GM12872 (cell line): Measurements from ENCODE around the gene ASMT.

Experiments used
- CTCF ChIP-seq: IDR thresholded peaks from 3 replicates; pipeline ENCODE4 v1.5.1; 2011; ENCODE audit warnings: low read depth, mild to moderate bottlenecking, low read length, moderate library complexity; ENCODE audit not compliant: insufficient read depth

Gene ASMT

GRCh38 chrX:1600406-1601050, 14.3 kb upstream of the ASMT start:
- TF ChIP-seq CTCF, result no peak

DNA sequence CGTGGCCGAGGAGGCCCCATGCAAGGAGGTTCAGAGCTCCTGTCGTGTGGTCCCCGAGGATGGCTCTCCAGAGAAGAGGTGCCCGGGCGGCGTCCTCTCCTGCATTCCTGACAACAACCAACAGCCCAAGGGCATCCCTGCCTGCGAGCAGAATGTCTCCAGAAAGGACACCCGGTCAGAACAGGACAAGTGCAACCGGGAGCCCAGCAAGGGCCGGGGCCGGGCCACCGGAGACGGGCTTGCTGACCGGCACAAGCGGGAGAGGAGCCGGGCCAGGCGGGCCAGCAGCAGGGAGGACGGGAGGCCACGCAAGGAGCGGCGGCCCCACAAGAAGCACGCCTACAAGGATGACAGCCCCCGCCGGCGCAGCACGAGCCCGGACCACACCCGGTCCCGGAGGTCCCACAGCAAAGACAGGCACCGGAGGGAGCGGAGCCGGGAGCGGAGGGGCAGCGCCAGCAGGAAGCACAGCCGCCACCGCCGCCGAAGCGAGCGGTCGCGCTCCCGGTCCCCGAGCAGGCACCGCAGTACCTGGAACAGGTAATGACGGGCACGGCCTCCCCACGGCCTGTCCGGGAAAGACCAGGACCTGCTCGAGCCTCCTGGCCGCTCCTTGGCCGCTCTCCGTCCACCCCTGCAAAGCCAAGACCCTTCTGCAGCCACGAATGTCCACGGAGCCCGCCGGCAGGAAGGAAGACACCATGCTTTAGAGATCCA, 13.7 kb upstream of the ASMT start:
- TF ChIP-seq CTCF, result no peak

DNA sequence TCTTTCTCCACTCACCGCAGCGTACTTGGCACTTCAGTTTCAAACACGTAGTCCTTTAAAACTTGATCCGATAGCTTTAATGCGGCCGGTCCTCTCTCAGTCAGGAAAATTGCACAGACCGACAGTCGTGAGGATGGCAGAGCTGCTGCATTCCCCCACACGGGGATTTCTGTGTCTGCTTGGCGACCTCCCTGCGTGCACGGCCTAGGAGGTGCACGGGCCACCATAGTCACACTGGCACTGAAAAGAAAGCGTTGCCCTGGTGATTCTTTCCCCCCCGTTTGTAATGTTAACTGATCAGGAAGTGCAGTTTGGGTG, 13.1 kb upstream of the ASMT start:
- no peak for TF ChIP-seq CTCF

DNA sequence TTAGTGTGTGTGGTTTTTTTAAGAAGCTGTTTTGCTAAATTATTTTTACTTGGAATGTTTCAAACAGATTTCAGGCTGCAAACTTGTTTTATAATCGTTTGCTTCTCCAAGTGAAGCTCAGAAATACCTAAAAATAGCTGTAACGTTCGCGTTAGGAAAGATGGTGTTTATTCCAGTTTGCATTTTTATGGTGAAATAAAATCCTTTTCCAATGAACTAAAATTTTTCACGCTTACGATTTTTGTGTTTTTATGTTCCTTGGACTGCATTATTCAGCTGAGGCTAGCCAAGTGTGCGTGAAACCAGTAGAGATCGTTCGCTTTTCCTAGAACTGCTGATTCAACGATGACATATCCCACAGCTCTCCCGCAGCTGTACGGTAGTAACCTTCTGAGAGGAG, 12.6 kb upstream of the ASMT start:
- TF ChIP-seq CTCF, result no peak

DNA sequence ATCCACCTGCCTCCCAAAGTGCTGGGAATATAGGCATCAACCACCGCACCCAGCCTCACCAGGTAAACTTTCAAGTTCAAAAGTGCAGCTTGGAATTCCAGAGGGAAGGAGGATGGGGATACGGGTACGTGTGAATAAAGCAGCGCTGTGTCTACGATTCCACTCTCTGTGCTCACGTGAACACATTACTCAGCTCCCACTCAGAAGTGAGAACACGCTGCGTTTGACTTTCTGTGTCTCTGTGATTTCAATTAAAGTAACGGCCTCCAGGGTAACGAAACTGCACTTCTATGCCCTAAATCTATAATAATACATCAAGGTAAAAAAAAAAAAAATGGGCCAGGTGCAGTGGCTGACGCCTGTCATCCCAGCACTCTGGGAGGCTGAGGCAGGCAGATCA, 8.4 kb upstream of the ASMT start:
- no peak for TF ChIP-seq CTCF

GRCh38 chrX:1609311-1609710, 5.5 kb upstream of the ASMT start:
- TF ChIP-seq CTCF, result no peak

- no peak for TF ChIP-seq CTCF
Observed at GRCh38 chrX:1609762-1610161, 5.1 kb upstream of the ASMT start.
